ENCODE measurements around the gene IL18R1.

DNA sequence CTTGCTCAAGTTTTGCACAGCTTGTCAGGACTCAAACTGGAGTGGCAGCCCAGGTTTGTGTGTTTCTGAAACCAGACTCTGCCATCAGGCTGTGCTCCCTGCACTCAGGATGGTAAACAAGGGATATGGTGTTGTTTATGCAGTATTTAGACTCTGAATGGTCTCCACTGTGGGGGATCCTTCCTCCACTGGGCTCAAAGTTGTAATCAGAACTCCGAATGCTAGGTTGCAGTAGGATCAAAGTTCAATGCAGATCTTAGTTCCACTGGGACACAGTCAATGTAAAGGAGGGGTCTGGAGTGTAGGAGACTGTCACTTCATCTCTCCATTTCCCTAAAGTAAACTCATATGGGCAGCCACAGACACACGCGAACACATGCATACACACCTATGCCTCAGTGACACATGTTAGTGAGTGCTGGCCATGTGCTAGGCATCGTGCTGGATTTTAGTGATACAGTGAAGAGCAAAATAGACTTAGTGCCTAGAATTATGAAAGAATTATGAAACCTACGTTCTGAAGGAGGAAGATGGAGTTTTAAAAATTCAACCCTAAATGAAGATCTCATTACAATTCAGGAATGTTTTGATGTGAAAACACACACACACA lies 6.1 kb downstream of the IL18R1 start:
- TF ChIP-seq CTCF (optimal IDR thresholded peaks at IDR 0.05 in 1 of 3, IDR thresholded peaks at IDR 0.05 in 1 of 3, conservative IDR thresholded peaks at IDR 0.05 in 1 of 3; ENCODE audit: extremely low read depth in 1 of 3, insufficient read depth in 2 of 3, low read length in 3 of 3) (no peak), EZH2 (IDR thresholded peaks at IDR 0.05; ENCODE audit: low read length) (no peak)
